Measurements from ENCODE around the gene PTK6.
A peak's percentile ranks its signal among the peaks of the same experiment; 100 is the strongest.

Gene PTK6

DNA sequence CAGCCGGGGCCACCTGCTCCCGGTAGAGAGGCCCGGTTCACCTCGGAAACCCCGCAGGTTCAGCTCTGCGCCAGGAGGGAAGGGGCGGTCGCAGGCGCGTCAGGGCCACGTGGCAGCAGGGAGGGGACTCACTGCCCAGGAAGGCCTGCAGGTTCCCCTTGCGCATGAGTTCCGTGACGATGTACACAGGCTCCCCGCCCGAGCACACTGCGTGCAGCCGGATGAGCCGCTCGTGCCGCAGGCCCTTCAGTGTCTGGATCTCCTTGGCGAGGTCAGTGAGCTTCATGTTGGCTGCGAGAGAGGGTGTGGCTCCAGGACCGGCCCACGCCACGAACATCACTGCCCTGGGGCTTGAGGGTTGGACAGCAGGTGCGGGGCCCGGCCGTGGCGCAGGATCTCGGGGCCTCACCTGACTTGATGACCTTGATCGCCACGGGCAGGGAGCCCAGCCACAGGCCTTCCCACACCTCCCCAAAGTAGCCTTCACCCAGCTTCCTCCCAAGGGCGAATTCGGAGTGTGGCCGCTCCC lies 4.9 kb upstream of the PTK6 start:
- WGBS, 2 experiments, result 94 to 95% methylated on average over 36 of the region's 36 CpGs
- H3K27me3 ChIP-seq (ENCODE audit: control insufficient read depth, insufficient read depth, low read length, poor library complexity, severe bottlenecking), result no peaks in the 10 kb centered on the region
- H3K36me3 ChIP-seq (ENCODE audit: control insufficient read depth, insufficient read depth, low read length), result no peaks in the 10 kb centered on the region
- H3K4me3 ChIP-seq (ENCODE audit: insufficient read depth, low read depth, low read length), result no peak overlapping the region
- no peak overlapping the region for H3K27ac ChIP-seq (ENCODE audit: insufficient read depth, low read depth, low read length, poor library complexity, severe bottlenecking)
- H3K9me3 ChIP-seq (ENCODE audit: control insufficient read depth, low read length), result no peaks in the 10 kb centered on the region
- H3K4me1 ChIP-seq (ENCODE audit: control insufficient read depth, insufficient read depth, low read length), result no peaks in the 10 kb centered on the region

DNA sequence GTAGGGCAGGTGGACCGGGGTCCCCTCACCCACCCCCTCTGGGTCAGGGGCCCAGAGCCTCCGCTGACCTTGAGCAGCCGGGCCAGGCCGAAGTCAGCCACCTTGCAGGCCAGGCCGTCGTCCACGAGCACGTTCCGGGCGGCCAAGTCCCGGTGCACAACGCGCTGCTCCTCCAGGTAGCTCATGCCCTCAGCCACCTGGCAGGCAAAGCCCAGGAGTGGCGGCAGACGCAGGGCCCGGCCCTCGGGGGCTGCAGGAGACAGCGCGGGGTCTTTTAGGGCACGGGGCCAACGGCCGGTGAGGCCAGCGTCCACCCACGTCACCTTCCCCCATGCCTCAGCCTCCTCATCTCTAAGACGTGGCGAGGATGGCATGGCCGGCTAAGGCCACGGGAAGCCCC lies 4.2 kb upstream of the PTK6 start:
- 93 to 94% methylated on average over 28 of the region's 28 CpGs for WGBS, 2 experiments
- H3K27ac ChIP-seq (ENCODE audit: insufficient read depth, low read depth, low read length, poor library complexity, severe bottlenecking), result no peak overlapping the region
- H3K4me1 ChIP-seq (ENCODE audit: control insufficient read depth, insufficient read depth, low read length), result no peaks in the 10 kb centered on the region
- no peak overlapping the region for H3K4me3 ChIP-seq (ENCODE audit: insufficient read depth, low read depth, low read length)
- no peaks in the 10 kb centered on the region for H3K9me3 ChIP-seq (ENCODE audit: control insufficient read depth, low read length)
- no peaks in the 10 kb centered on the region for H3K27me3 ChIP-seq (ENCODE audit: control insufficient read depth, insufficient read depth, low read length, poor library complexity, severe bottlenecking)
- no peaks in the 10 kb centered on the region for H3K36me3 ChIP-seq (ENCODE audit: control insufficient read depth, insufficient read depth, low read length)

DNA sequence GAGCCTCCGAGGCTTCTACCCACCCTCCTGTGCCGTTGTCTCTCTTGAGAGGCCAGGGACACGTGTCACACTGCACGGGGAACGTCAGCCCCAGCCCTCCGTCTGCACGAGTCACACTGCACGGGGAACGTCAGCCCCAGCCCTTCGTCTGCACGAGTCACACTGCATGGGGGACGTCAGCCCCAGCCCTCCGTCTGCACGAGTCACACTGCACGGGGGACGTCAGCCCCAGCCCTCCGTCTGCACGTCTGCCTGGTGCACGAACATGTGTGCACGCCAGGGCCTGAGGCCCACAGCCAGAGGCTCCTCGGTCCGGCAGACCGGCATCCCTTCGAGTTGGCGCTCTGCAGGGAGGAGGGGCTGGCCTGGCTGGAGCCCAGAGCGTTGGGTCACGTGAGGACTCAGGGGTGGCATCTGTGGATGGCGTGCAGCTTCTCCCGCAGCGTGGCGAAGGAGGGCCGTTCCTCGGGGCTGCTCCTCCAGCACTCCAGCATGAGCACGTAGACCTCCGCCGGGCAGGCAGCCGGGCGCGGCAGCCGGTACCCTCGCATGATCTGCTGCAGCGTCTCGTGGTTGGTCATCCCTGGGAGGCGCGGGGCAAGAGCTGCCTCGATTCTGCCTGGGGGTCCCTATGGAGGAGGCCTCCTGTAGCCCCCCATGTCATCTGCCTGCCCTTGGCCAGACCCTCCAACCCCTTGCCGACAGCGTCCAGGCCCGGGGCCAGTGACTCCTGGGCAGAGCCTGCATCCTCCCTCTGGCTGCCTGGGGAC lies 3.4 kb upstream of the PTK6 start:
- Histone ChIP-seq H3K27me3 (ENCODE audit: control insufficient read depth, insufficient read depth, low read length, poor library complexity, severe bottlenecking) (no peaks in the 10 kb centered on the region), H3K36me3 (ENCODE audit: control insufficient read depth, insufficient read depth, low read length) (no peaks in the 10 kb centered on the region), H3K4me3 (ENCODE audit: insufficient read depth, low read depth, low read length) (no peak overlapping the region), H3K27ac (ENCODE audit: insufficient read depth, low read depth, low read length, poor library complexity, severe bottlenecking) (no peak overlapping the region), H3K4me1 (ENCODE audit: control insufficient read depth, insufficient read depth, low read length) (no peaks in the 10 kb centered on the region), H3K9me3 (ENCODE audit: control insufficient read depth, low read length) (no peaks in the 10 kb centered on the region)
- 92% methylated on average over 49 of the region's 49 CpGs for WGBS, 2 experiments

DNA sequence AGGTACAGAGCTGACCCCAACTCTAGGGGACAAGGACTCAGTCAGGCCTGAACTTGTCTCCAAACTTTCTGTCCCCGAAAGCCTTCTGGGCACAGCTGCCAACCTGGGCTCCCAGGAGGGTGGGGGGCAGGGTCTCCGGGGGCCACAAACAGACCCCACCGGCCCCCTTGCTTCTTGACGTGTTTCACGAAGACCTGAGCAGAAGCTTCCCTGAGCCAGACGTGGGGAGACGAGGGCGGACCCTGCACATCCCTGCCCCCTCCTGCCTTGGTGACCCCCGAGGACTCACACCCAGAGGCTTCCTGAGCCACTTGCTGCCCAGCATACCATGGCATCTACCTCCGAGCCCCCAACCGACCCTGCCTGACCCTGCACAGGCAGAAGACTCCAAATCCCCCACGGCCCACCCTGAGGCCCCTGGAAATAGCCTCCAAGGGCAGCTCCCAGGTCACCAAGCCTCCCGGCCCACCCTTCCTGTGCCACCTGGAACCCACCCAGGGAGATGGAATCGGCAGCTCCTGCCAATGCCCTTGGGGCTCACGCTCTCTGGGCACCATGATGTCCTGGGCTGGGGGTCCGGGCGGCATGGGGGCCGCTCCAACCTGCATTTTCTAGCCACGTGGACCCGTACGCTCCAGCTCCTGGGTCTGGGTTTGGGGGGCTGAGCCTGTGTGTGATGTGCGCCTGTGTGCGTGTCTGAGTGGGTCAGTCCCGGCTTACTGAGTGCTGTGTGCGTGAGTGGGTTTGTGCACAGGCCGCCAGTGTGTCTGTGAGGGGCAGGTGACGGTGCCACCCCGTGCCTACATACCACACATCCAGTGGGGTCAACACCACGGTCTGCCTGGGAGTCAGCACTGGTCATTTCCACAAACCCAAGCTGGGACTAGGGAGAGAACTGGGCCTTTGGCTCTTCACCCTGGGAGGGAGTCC lies 2.5 kb upstream of the PTK6 start:
- Histone ChIP-seq H3K4me1 (ENCODE audit: control insufficient read depth, insufficient read depth, low read length) (no peaks in the 10 kb centered on the region), H3K27me3 (ENCODE audit: control insufficient read depth, insufficient read depth, low read length, poor library complexity, severe bottlenecking) (no peaks in the 10 kb centered on the region), H3K9me3 (ENCODE audit: control insufficient read depth, low read length) (no peaks in the 10 kb centered on the region), H3K36me3 (ENCODE audit: control insufficient read depth, insufficient read depth, low read length) (no peaks in the 10 kb centered on the region), H3K4me3 (ENCODE audit: insufficient read depth, low read depth, low read length) (no peak overlapping the region), H3K27ac (ENCODE audit: insufficient read depth, low read depth, low read length, poor library complexity, severe bottlenecking) (no peak overlapping the region)
- WGBS, 2 experiments, result 93% methylated on average over 29 of the region's 29 CpGs

DNA sequence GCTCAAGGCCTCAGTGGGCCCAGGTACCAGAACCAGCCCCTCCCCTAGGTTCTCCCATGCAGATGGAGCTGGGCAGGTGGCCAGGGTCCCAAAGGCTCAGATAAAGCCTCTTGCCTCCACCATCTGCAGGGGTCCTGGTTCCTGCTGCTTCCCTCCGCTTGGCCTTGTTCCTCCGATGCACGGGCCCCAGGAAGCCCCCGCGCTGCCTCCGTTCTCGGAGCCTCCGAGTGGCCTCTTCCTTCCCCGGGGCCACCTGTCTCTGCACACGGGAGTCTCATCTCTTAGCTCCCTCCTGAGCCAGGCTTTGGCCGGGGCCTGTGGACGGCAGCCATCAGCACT lies 1.9 kb upstream of the PTK6 start:
- Histone ChIP-seq H3K4me3 (ENCODE audit: insufficient read depth, low read depth, low read length) (no peak overlapping the region), H3K4me1 (ENCODE audit: control insufficient read depth, insufficient read depth, low read length) (no peaks in the 10 kb centered on the region), H3K9me3 (ENCODE audit: control insufficient read depth, low read length) (no peaks in the 10 kb centered on the region), H3K27ac (ENCODE audit: insufficient read depth, low read depth, low read length, poor library complexity, severe bottlenecking) (no peak overlapping the region), H3K27me3 (ENCODE audit: control insufficient read depth, insufficient read depth, low read length, poor library complexity, severe bottlenecking) (no peaks in the 10 kb centered on the region), H3K36me3 (ENCODE audit: control insufficient read depth, insufficient read depth, low read length) (no peaks in the 10 kb centered on the region)
- WGBS, 2 experiments, result 89 to 90% methylated on average over 12 of the region's 12 CpGs

DNA sequence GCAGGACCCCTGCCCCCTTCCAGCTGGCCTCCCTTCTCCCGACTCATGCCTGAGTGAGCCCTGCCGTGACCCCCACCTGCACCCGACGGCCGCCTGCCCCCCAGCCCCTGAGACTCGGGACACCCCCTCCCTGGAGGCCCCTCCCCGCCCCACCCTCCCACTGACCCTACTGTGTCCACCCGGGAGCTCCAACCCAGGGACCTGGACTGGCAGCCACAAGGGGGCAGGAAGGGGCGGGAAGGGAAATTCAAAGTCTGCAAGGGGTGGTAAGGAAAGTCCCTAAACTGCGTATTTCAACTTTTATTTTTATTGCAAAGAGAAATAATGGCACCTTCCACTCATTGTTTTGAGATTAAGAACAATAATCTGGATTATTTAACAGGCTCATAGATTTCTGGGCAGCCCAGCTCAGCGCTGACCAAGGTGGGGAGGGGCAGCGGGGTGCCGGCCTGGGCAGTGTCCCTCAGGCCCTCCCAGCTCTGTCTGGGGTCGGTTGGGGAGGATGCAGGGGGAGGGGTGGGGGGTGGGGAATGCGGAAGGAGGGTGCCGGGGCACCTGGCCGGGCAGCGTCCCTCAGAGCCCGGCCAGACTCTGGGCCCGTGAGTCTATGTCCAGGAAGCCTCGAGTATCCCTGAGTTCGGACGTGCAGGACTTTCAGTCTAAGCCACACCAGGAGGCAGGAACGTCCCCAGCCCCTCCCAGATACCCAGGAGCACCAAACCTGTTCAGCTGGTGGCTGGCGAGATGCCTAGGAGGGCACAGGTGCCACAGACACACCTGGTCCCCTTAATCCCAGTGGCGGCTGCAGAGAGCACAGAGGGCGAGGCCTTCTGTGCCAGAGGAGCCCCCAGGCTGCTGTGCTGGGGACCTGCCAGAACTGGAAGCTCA lies 1.3 kb upstream of the PTK6 start:
- Histone ChIP-seq H3K4me1 (ENCODE audit: control insufficient read depth, insufficient read depth, low read length) (no peaks in the 10 kb centered on the region), H3K9me3 (ENCODE audit: control insufficient read depth, low read length) (no peaks in the 10 kb centered on the region), H3K36me3 (ENCODE audit: control insufficient read depth, insufficient read depth, low read length) (no peaks in the 10 kb centered on the region), H3K27me3 (ENCODE audit: control insufficient read depth, insufficient read depth, low read length, poor library complexity, severe bottlenecking) (no peaks in the 10 kb centered on the region), H3K4me3 (ENCODE audit: insufficient read depth, low read depth, low read length) (peak overlapping the region; percentile 12), H3K27ac (ENCODE audit: insufficient read depth, low read depth, low read length, poor library complexity, severe bottlenecking) (no peak overlapping the region)
- 61 to 65% methylated on average over 23 to 27 of the region's 27 CpGs for WGBS, 2 experiments

DNA sequence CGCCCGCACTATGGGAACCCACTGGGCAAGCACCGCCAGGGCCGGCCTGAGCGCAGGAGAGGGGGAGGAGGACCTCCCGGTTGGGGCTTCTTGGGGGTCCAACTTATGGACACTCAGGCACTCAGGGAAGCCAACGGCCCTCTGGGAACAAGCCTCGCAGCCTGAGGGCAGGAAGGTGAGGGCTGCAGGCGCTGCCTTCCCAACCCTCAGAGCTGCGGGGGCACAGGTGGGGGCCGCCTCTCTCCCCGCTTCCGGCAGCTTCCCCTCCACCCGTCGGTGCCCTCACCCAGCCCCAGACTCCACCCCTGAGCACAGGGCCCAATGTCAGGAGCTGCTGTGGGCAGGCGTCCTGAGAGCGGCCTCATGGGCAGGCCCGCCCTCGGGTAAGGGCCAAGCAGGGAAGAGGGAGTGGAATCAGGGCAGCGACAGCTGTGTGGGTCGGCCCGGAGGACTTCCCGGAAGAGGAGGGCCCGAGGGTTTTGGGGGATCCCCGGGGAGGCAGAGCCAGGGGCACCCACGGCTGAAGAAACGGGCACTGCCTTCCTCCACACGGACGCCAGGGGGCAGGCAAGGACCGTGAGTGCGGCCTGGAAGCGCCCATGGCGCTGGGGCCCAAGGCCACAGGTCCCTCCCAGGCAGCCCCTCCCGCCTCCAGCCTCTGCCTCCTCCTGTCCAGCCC lies 488 bp upstream of the PTK6 start:
- no peaks in the 10 kb centered on the region for H3K27me3 ChIP-seq (ENCODE audit: control insufficient read depth, insufficient read depth, low read length, poor library complexity, severe bottlenecking)
- no peak overlapping the region for H3K27ac ChIP-seq (ENCODE audit: insufficient read depth, low read depth, low read length, poor library complexity, severe bottlenecking)
- WGBS, 2 experiments, result 28 to 29% methylated on average over 34 of the region's 34 CpGs
- H3K4me3 ChIP-seq (ENCODE audit: insufficient read depth, low read depth, low read length), result peak overlapping the region; percentile 12
- no peaks in the 10 kb centered on the region for H3K36me3 ChIP-seq (ENCODE audit: control insufficient read depth, insufficient read depth, low read length)
- H3K9me3 ChIP-seq (ENCODE audit: control insufficient read depth, low read length), result no peaks in the 10 kb centered on the region
- no peaks in the 10 kb centered on the region for H3K4me1 ChIP-seq (ENCODE audit: control insufficient read depth, insufficient read depth, low read length)

DNA sequence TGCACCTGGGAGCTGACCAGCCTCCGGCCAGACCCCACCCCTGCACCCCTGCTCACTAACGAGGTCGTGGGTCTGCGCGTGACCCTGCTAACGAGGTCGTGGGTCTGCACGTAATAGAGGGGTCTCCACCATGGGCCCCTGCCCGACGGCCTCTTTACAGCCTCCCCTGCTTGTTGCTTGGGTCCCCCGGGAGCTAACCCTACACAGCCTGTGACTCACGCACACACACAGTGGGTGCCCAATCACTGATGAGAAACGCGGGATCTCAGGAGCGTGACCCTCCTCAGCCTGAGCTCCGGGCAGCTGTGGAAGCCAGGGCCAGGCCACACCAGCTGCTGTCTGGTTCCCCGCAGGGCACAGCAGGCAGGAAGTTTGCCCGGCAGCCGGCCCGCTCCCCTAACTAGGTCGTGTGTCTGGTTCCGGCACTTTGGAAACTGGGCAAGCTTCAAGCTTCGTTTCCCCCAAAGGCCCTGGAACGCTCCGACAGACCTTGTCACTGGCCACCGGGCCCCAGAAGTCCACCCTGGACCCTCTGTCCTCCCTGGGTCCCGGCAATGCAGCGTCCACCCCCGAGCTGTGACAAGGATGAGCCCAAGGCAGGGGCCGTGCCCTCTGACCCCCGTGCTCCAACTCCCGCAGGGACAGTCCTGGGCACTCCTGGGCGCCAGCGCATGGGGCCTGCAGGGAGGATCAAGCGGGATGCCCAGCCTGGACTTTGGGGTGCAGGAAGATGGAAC lies 767 bp downstream of the PTK6 start:
- H3K36me3 ChIP-seq (ENCODE audit: control insufficient read depth, insufficient read depth, low read length), result no peaks in the 10 kb centered on the region
- no peak overlapping the region for H3K4me3 ChIP-seq (ENCODE audit: insufficient read depth, low read depth, low read length)
- H3K27me3 ChIP-seq (ENCODE audit: control insufficient read depth, insufficient read depth, low read length, poor library complexity, severe bottlenecking), result no peaks in the 10 kb centered on the region
- no peak overlapping the region for H3K27ac ChIP-seq (ENCODE audit: insufficient read depth, low read depth, low read length, poor library complexity, severe bottlenecking)
- WGBS, 2 experiments, result 88 to 89% methylated on average over 35 of the region's 35 CpGs
- no peaks in the 10 kb centered on the region for H3K9me3 ChIP-seq (ENCODE audit: control insufficient read depth, low read length)
- H3K4me1 ChIP-seq (ENCODE audit: control insufficient read depth, insufficient read depth, low read length), result no peaks in the 10 kb centered on the region
